Astrocyte (in vitro differentiated cells and primary cell): ENCODE data around the gene CST3. TPM values are rescaled to one million over a fixed set of nuclear protein-coding genes. Genes with fewer than 3 reads are reported as not detected.
"Not testable (repeated sequence)": the region's sequence is repeated elsewhere in the genome, so short reads cannot be mapped to it uniquely, and the experiment has no call there.

Source experiments
- DNase-seq: peaks from one replicate; pipeline ENCODE4 v3.0.0-alpha.2; 2010; ENCODE audit warnings: low read depth
- FAIRE-seq: peaks from 2 replicates; lab custom pipeline; 2011; peaks lifted over from hg19 to GRCh38; lab: Jason Lieb, UNC
- H2AFZ ChIP-seq: 2 replicates; pipeline ENCODE4 v1.6.0; 2012; ENCODE audit warnings: low read depth, low read length, inconsistent platforms
- H3K27ac ChIP-seq: 2 replicates; pipeline ENCODE4 v1.5.1; 2011; ENCODE audit warnings: low read depth, low read length, inconsistent platforms
- H3K27me3 ChIP-seq: 2 replicates; pipeline ENCODE4 v1.6.0; 2011; ENCODE audit warnings: low read length, inconsistent platforms; ENCODE audit not compliant: insufficient read depth
- H3K36me3 ChIP-seq: 2 replicates; pipeline ENCODE4 v1.5.1; 2011; ENCODE audit warnings: low read length, inconsistent platforms; ENCODE audit not compliant: insufficient read depth
- H3K4me1 ChIP-seq: 2 replicates; pipeline ENCODE4 v1.5.1; 2011; ENCODE audit warnings: low read length, inconsistent platforms; ENCODE audit not compliant: insufficient read depth
- H3K4me2 ChIP-seq: 2 replicates; pipeline ENCODE4 v1.6.0; 2012; ENCODE audit warnings: low read length, inconsistent platforms
- H3K4me3 ChIP-seq: 2 replicates; pipeline ENCODE4 v1.5.1; 2011; ENCODE audit warnings: low read depth, mild to moderate bottlenecking, low read length, inconsistent platforms; ENCODE audit not compliant: insufficient read depth
- H3K79me2 ChIP-seq: 2 replicates; pipeline ENCODE4 v1.6.0; 2012; ENCODE audit warnings: mild to moderate bottlenecking, low read length, inconsistent platforms; ENCODE audit not compliant: insufficient read depth
- H3K9ac ChIP-seq: 2 replicates; pipeline ENCODE4 v1.6.0; 2012; ENCODE audit warnings: mild to moderate bottlenecking, low read length, inconsistent platforms
- H3K9me3 ChIP-seq: 2 replicates; pipeline ENCODE4 v1.5.1; 2012; ENCODE audit warnings: low read depth, mild to moderate bottlenecking, low read length, inconsistent platforms; ENCODE audit not compliant: insufficient read depth
- H4K20me1 ChIP-seq: 2 replicates; pipeline ENCODE4 v1.6.0; 2012; ENCODE audit warnings: low read length, inconsistent platforms; ENCODE audit not compliant: insufficient read depth
- H3K27ac Mint-ChIP-seq: one replicate; pipeline ENCODE4 v1.8.0; 2021; ENCODE audit warnings: mild to moderate bottlenecking, mixed read lengths; ENCODE audit not compliant: unreplicated experiment
- H3K27me3 Mint-ChIP-seq: one replicate; pipeline ENCODE4 v1.8.0; 2021; ENCODE audit warnings: low read depth, mixed read lengths; ENCODE audit not compliant: unreplicated experiment
- H3K36me3 Mint-ChIP-seq: one replicate; pipeline ENCODE4 v1.8.0; 2021; ENCODE audit warnings: low read depth, mixed read lengths; ENCODE audit not compliant: unreplicated experiment
- H3K4me1 Mint-ChIP-seq: one replicate; pipeline ENCODE4 v1.8.0; 2021; ENCODE audit warnings: low read depth, mixed read lengths; ENCODE audit not compliant: unreplicated experiment
- H3K4me3 Mint-ChIP-seq: one replicate; pipeline ENCODE4 v1.8.0; 2021; ENCODE audit warnings: mild to moderate bottlenecking, moderate library complexity, mixed read lengths; ENCODE audit not compliant: unreplicated experiment
- H3K9me3 Mint-ChIP-seq: one replicate; pipeline ENCODE4 v1.8.0; 2021; ENCODE audit warnings: mild to moderate bottlenecking, mixed read lengths; ENCODE audit not compliant: unreplicated experiment
- CTCF ChIP-seq: IDR thresholded peaks from 2 replicates; pipeline ENCODE4 v1.5.1; 2011; ENCODE audit warnings: low read depth, mild to moderate bottlenecking, inconsistent platforms, low read length, moderate library complexity; ENCODE audit not compliant: insufficient read depth
- EZH2 ChIP-seq: IDR thresholded peaks from 2 replicates; pipeline ENCODE4 v1.6.1; 2012; ENCODE audit warnings: mild to moderate bottlenecking, low read length, inconsistent platforms; ENCODE audit not compliant: insufficient read depth
- total RNA-seq: library from RNA; stranded (reverse); gene quantifications from 2 replicates; pipeline ENCODE4 v1.2.1, GENCODE V29; 2021

Gene CST3
- total RNA-seq, 1 donor from 2014 or later = 316 TPM

GRCh38 chr20:23636908-23637281 is 860 bp downstream of the CST3 start:
- no peaks in the 10 kb centered on the region for H3K27me3 ChIP-seq

GRCh38 chr20:23636182-23636907 is 1.4 kb downstream of the CST3 start:
- Histone ChIP-seq H3K36me3 (no peaks in the 10 kb centered on the region), H3K27me3 (no peaks in the 10 kb centered on the region), H3K9me3 (no peaks in the 10 kb centered on the region), H3K79me2 (peaks cover 28% of the 10 kb centered on the region), H3K4me1 (peaks cover 14% of the 10 kb centered on the region), H2AFZ (no peak overlapping the region), H3K27ac (no peak overlapping the region), H3K4me3 (peak overlapping the region; percentile 69), H4K20me1 (peaks cover 28% of the 10 kb centered on the region), H3K9ac (peak overlapping the region; percentile 89), H3K4me2 (peak overlapping the region; percentile 96)
- Mint-ChIP-seq H3K4me1 (peaks cover 21% of the 10 kb centered on the region), H3K27me3 (no peaks in the 10 kb centered on the region), H3K27ac (peak overlapping the region; percentile 83), H3K4me3 (peak overlapping the region; percentile 93), H3K36me3 (peaks cover 15% of the 10 kb centered on the region), H3K9me3 (no peaks in the 10 kb centered on the region)
- DNase-seq = no peak
- FAIRE-seq = no peak
- TF ChIP-seq CTCF (no peak), EZH2 (no peak)

More at GRCh38 chr20:23636908-23637281, 860 bp downstream of the CST3 start:
- Histone ChIP-seq H3K4me3 (peak overlapping the region; percentile 69), H3K4me2 (peak overlapping the region; percentile 96), H3K36me3 (no peaks in the 10 kb centered on the region), H4K20me1 (peaks cover 29% of the 10 kb centered on the region), H3K4me1 (peaks cover 14% of the 10 kb centered on the region), H3K79me2 (peaks cover 28% of the 10 kb centered on the region), H3K9me3 (no peaks in the 10 kb centered on the region), H3K27ac (no peak overlapping the region), H2AFZ (peak overlapping the region; percentile 88), H3K9ac (peak overlapping the region; percentile 89)
- Mint-ChIP-seq H3K36me3 (peaks cover 15% of the 10 kb centered on the region), H3K27me3 (no peaks in the 10 kb centered on the region), H3K27ac (peak overlapping the region; percentile 83), H3K4me1 (peaks cover 22% of the 10 kb centered on the region), H3K9me3 (no peaks in the 10 kb centered on the region), H3K4me3 (peak overlapping the region; percentile 93)
- DNase-seq (no peak), FAIRE-seq (no peak)
- TF ChIP-seq EZH2 = no peak
- TF ChIP-seq CTCF = no peak

GRCh38 chr20:23635768-23636090 is 2.0 kb downstream of the CST3 start:
- not testable (repeated sequence) for DNase-seq, H3K4me3 ChIP-seq, H3K9me3 ChIP-seq, H3K9me3 Mint-ChIP-seq, H3K9ac ChIP-seq, H3K27me3 Mint-ChIP-seq, H3K27ac ChIP-seq, H3K27me3 ChIP-seq, H3K27ac Mint-ChIP-seq, FAIRE-seq, H2AFZ ChIP-seq, H3K36me3 ChIP-seq
- Histone ChIP-seq H3K4me1 (peaks cover 14% of the 10 kb centered on the region), H4K20me1 (peaks cover 28% of the 10 kb centered on the region), H3K79me2 (peaks cover 28% of the 10 kb centered on the region), H3K4me2 (peak overlapping the region; percentile 96)
- H3K4me1 Mint-ChIP-seq = peaks cover 19% of the 10 kb centered on the region
- H3K4me3 Mint-ChIP-seq = peak overlapping the region; percentile 93
- H3K36me3 Mint-ChIP-seq = peaks cover 15% of the 10 kb centered on the region
